ENCODE measurements around the gene AMMECR1L. TPM values are rescaled to one million over a fixed set of nuclear protein-coding genes. Genes with fewer than 3 reads are reported as not detected.

Gene AMMECR1L
- total and polyA plus RNA-seq, 10 of the 15 experiments (the other 5 are each of a cell fraction or from before 2014, with no cell fraction given) = 2.7 to 12.1 (median 8.0) TPM

- TF ChIP-seq USF2 (IDR thresholded peaks at IDR 0.05; ENCODE audit: borderline replicate concordance, low read depth, low read length) = no peak
Measured at GRCh38 chr2:127906206-127906926, 20.6 kb upstream of the AMMECR1L start (continued).

GRCh38 chr2:127901339-127902056 lies 15.7 kb upstream of the AMMECR1L start:
- RAD21 ChIA-PET (ENCODE audit: unreplicated experiment) = no interaction called here
- in situ Hi-C loops (cut with MboI) = no loop called here
- Histone ChIP-seq H3K27ac (ENCODE audit: control insufficient read depth, insufficient read depth) (no peak overlapping the region), H3K79me2 (ENCODE audit: control insufficient read depth, insufficient read depth, low read length) (no peaks in the 10 kb centered on the region), H4K20me1 (ENCODE audit: control insufficient read depth, insufficient read depth) (no peaks in the 10 kb centered on the region), H3K9ac (ENCODE audit: control insufficient read depth, insufficient read depth, low read length) (no peak overlapping the region), H3K4me1 (ENCODE audit: control insufficient read depth, insufficient read depth, low read length) (peaks cover 6% of the 10 kb centered on the region), H3K27me3 (replicated peaks in 1 of 2; ENCODE audit: control insufficient read depth in 2 of 2, insufficient read depth in 2 of 2, low read length in 1 of 2) (no peaks in the 10 kb centered on the region), H3K36me3 (ENCODE audit: control insufficient read depth in 2 of 2, insufficient read depth in 2 of 2, low read length in 1 of 2) (no peaks in the 10 kb centered on the region), H3K4me2 (ENCODE audit: control insufficient read depth, insufficient read depth) (no peak overlapping the region), H3K4me3 (no peak overlapping the region), H3K9me3 (replicated peaks; ENCODE audit: control insufficient read depth, insufficient read depth, low read length) (no peaks in the 10 kb centered on the region), H2AFZ (ENCODE audit: control insufficient read depth, low read depth, low read length) (no peak overlapping the region)
- CTCF ChIA-PET = no interaction called here
- SMC1A ChIA-PET (ENCODE audit: uncharacterized antibody, unreplicated experiment) = no interaction called here
- FAIRE-seq (no peak), DNase-seq (ENCODE audit: low read depth, low spot score) (no peak), ATAC-seq (no peak)
- TF ChIP-seq SUPT20H (IDR thresholded peaks at IDR 0.05; ENCODE audit: borderline replicate concordance, control insufficient read depth, low read depth, low read length) = no peak
- TF ChIP-seq SREBF2 (IDR thresholded peaks at IDR 0.05; ENCODE audit: low read length) = no peak
- TF ChIP-seq CREB1 (IDR thresholded peaks at IDR 0.05; ENCODE audit: low read depth) = no peak
- 80% methylated on average over 12 of the region's 12 CpGs for WGBS (ENCODE audit: insufficient coverage, insufficient replicate concordance, low lambda C conversion rate, missing lambda C conversion rate)
- BruUV-seq (replicated peaks) = no TSS peak
- intact Hi-C loops (cut with micrococcal nuclease; ENCODE audit: unreplicated experiment) = no loop called here
- POLR2A ChIA-PET = no interaction called here
